Activated CD4-positive, alpha-beta T cell treated with anti-CD3 and anti-CD28 coated beads, Interleukin-2, amount 50 U/mL, for 48 hours (primary cell): Measurements from ENCODE around the gene DYNAP.

Experiments
- DNase-seq, 2 experiments: peaks; one replicate each; pipeline ENCODE4 v3.0.0-alpha.2; 2020

The DYNAP gene

GRCh38 chr18:54641734-54642133 is 50.7 kb downstream of the DYNAP start:
- no peak for DNase-seq

GRCh38 chr18:54647176-54647575 is 56.1 kb downstream of the DYNAP start:
- no peak for DNase-seq
